Loucy (cell line): ENCODE measurements around the gene TNFSF13B.

Experiments used
- H2AFZ ChIP-seq: fragments of 200-600 bp; sonication (generic); 2 replicates; pipeline ENCODE4 v1.6.0; 2016; ENCODE audit warnings: antibody characterized with exemption, mild to moderate bottlenecking, low read length, moderate library complexity
- H3F3A ChIP-seq: fragments of 200-600 bp; 2 replicates; pipeline ENCODE4 v1.6.0; 2016; ENCODE audit warnings: antibody characterized with exemption, low read depth, mild to moderate bottlenecking
- H3K27me3 ChIP-seq: fragments of 200-600 bp; sonication (generic); 2 replicates; pipeline ENCODE4 v1.6.1; 2014; ENCODE audit warnings: low read length, mild to moderate bottlenecking; ENCODE audit not compliant: insufficient read depth, poor library complexity, severe bottlenecking
- H3K36me3 ChIP-seq: fragments of 200-600 bp; sonication (generic); 2 replicates; pipeline ENCODE4 v1.6.1; 2016; ENCODE audit warnings: low read length; ENCODE audit not compliant: insufficient read depth
- H3K4me1 ChIP-seq: fragments of 200-600 bp; sonication (generic); 2 replicates; pipeline ENCODE4 v1.5.1; 2014; ENCODE audit warnings: low read length, mild to moderate bottlenecking; ENCODE audit not compliant: insufficient read depth, poor library complexity, severe bottlenecking
- H3K4me2 ChIP-seq: fragments of 200-600 bp; sonication (generic); 2 replicates; pipeline ENCODE4 v1.6.0; 2014; ENCODE audit warnings: antibody characterized with exemption, low read length, low read depth, mild to moderate bottlenecking; ENCODE audit not compliant: poor library complexity, severe bottlenecking
- H3K4me3 ChIP-seq: fragments of 200-600 bp; sonication (generic); 2 replicates; pipeline ENCODE4 v1.5.1; 2014; ENCODE audit warnings: low read length, mild to moderate bottlenecking, mixed read lengths; ENCODE audit not compliant: poor library complexity, severe bottlenecking
- H3K79me2 ChIP-seq: fragments of 200-600 bp; sonication (generic); 2 replicates; pipeline ENCODE4 v1.6.1; 2014; ENCODE audit warnings: low read length; ENCODE audit not compliant: insufficient read depth
- H3K9ac ChIP-seq: fragments of 200-600 bp; sonication (generic); 2 replicates; pipeline ENCODE4 v1.6.0; 2014; ENCODE audit warnings: mild to moderate bottlenecking, low read depth, low read length, moderate library complexity; ENCODE audit not compliant: poor library complexity, severe bottlenecking
- H3K9me2 ChIP-seq: fragments of 200-600 bp; sonication (generic); replicated peaks from 2 replicates; pipeline ENCODE4 v1.6.1; 2016; ENCODE audit warnings: low read depth, low read length, mixed read lengths
- H3K9me3 ChIP-seq: fragments of 200-600 bp; sonication (generic); 2 replicates; pipeline ENCODE4 v1.6.1; 2014; ENCODE audit warnings: mild to moderate bottlenecking, antibody characterized with exemption, low read length, low read depth; ENCODE audit not compliant: insufficient read depth
- H4K20me1 ChIP-seq: fragments of 200-600 bp; sonication (generic); 2 replicates; pipeline ENCODE4 v1.6.0; 2014; ENCODE audit warnings: antibody characterized with exemption, low read length, mild to moderate bottlenecking; ENCODE audit not compliant: insufficient read depth, poor library complexity, severe bottlenecking
- CTCF ChIP-seq: fragments of 200-600 bp; sonication (generic); conservative IDR thresholded peaks from 2 replicates; pipeline ENCODE4 v1.5.1; 2014; ENCODE audit warnings: mild to moderate bottlenecking, antibody characterized with exemption, low read length
- EZH2phosphoT487 ChIP-seq: fragments of 200-600 bp; IDR thresholded peaks from 2 replicates; pipeline ENCODE4 v1.6.1; 2018; ENCODE audit warnings: antibody characterized with exemption, mild to moderate bottlenecking, moderate library complexity, borderline replicate concordance

Gene TNFSF13B

GRCh38 chr13:108269601-108270328, at the start of gene TNFSF13B:
Gene TNFSF13B (plus strand): TSS chr13:108269718. CDS start chr13:108269896, 178 bp downstream.
- Histone ChIP-seq H3K79me2 (no peaks in the 10 kb centered on the region), H3K4me3 (peak within 1 kb of the TSS; percentile 63), H3K27me3 (no peaks in the 10 kb centered on the region), H2AFZ (peak within 1 kb of the TSS; percentile 93), H4K20me1 (no peaks in the 10 kb centered on the region), H3K4me1 (peaks cover 27% of the 10 kb centered on the region), H3K9me2 (no peaks in the 10 kb centered on the region), H3F3A (no peaks in the 10 kb centered on the region), H3K9ac (peak within 1 kb of the TSS; percentile 44), H3K4me2 (peak within 1 kb of the TSS; percentile 64), H3K9me3 (no peaks in the 10 kb centered on the region), H3K36me3 (no peaks in the 10 kb centered on the region)
- TF ChIP-seq EZH2phosphoT487, result no peak
- peak; percentile 31; the same call in 1 of the 2 replicates for TF ChIP-seq CTCF

GRCh38 chr13:108220041-108220440, 49.5 kb upstream of the TNFSF13B start:
- Histone ChIP-seq H3K79me2 (peaks cover 71% of the 10 kb centered on the region), H3K4me3 (peak overlapping the region; percentile 99), H3K36me3 (no peaks in the 10 kb centered on the region), H4K20me1 (peaks cover 56% of the 10 kb centered on the region), H2AFZ (no peak overlapping the region), H3K27me3 (no peaks in the 10 kb centered on the region), H3K4me1 (peaks cover 45% of the 10 kb centered on the region), H3F3A (no peaks in the 10 kb centered on the region), H3K9ac (peak overlapping the region; percentile 94), H3K9me3 (no peaks in the 10 kb centered on the region), H3K4me2 (peak overlapping the region; percentile 98), H3K9me2 (no peaks in the 10 kb centered on the region)
- TF ChIP-seq EZH2phosphoT487 (no peak), CTCF (peak; percentile 37)

GRCh38 chr13:108223687-108224503, 45.6 kb upstream of the TNFSF13B start:
- H3K9ac ChIP-seq, result no peak overlapping the region
- H3K4me1 ChIP-seq, result peaks cover 52% of the 10 kb centered on the region
- H3K4me2 ChIP-seq, result peak overlapping the region; percentile 32
- H3K9me2 ChIP-seq, result no peaks in the 10 kb centered on the region
- no peaks in the 10 kb centered on the region for H3K9me3 ChIP-seq
- TF ChIP-seq CTCF (no peak), EZH2phosphoT487 (no peak)
- no peaks in the 10 kb centered on the region for H3K27me3 ChIP-seq
- H3K79me2 ChIP-seq, result peaks cover 71% of the 10 kb centered on the region
- H3K4me3 ChIP-seq, result no peak overlapping the region
- no peaks in the 10 kb centered on the region for H3K36me3 ChIP-seq
- H3F3A ChIP-seq, result no peaks in the 10 kb centered on the region
- no peak overlapping the region for H2AFZ ChIP-seq
- H4K20me1 ChIP-seq, result peaks cover 81% of the 10 kb centered on the region
